HG03039 (cell line): Measurements from ENCODE around the gene ANKRD26.
"Not testable (repeated sequence)": the region's sequence is repeated elsewhere in the genome, so short reads cannot be mapped to it uniquely, and the experiment has no call there.

Source experiments
- ATAC-seq: cut with Tn5 transposase; IDR thresholded peaks from one replicate; pipeline ENCODE4 v1.9.1; 2021; ENCODE audit warnings: mild to moderate bottlenecking, moderate library complexity; ENCODE audit not compliant: unreplicated experiment

ANKRD26 gene

DNA sequence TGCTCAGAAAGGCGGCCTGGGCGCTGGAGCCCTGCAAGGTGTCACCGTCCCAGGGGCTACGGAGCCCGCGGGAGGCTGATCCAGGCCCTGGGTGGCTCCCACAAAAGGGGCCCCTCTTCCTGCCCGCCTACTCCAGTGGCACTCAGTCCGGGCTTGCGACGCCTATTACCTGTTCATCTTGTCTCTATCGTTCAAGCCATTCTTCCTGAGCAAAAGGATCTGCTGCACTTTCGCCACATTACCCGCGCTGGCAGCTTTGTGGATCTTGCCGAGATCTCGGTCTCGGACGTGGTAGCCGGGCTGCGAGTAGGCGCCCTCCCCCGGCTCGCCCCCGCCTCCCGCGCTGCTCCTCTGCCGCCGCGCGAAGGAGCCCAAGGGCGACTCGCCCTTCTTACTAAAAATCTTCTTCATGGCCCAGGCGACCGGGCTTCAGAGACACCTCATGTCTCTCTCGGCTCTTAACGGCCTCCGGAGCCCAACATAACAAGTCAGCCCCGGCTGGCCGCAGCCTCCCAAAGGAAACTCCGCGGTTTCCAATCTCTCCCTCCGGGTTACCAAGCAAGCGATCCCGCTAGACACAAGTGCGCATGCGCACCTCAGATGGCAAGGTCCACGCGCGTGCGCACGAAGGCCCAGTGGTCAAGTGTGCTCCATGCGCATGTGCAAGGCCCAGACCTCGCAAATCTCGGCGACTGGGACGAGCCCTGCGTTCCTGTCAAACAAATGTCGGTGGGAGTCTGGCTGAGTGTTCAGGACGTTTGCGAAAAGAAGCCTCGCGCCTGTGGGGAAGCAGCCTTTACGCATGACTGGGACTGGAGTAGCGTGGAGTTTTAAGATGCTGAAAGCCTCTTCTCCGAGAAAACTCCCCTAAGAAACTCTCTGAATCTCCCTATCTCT is at the start of gene ANKRD26:
TSS of gene ANKRD26 (minus strand) at position 579 of the 897 bp plus-strand sequence. CDS start at position 411, 168 bp downstream.
- ATAC-seq: peak; percentile 74

DNA sequence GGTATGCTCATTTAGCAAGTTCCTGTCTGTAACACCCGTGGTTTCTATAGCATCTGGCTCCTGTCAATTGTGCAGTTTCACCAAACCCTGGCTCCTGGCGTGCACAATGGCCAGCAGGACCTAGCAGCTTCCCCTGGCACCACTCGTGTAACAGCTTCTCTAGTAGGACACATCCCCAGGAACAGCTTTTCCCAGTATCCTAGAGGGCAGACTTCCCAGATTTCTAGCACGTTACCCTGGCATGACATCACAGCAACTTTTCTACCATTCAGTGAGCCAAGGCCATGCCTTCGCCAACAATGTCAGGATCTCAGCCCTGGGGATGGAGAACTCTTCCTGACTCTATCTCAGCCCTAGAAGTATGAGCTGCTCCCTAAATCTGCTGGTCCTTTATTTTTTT is 47.4 kb upstream of the ANKRD26 start:
- no peak for ATAC-seq

DNA sequence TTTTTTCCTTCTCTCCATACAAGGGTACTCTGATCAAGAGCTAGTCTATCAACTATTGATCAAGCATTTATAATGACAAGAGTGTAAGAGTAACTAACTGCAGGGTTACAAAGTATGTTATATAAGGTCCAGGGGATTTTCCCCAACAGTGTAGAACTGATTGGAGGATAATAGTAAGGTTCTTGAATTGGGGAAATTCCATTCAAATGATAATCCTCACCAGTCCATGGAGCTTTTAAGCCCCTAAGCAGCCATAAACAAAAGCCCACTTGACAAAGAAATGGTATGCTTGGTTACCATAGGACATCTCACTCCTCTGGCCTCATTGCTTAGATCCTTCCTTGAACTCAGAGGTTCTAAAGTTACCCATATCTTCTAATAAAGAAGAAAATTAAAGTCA is 45.6 kb upstream of the ANKRD26 start:
- no peak for ATAC-seq

DNA sequence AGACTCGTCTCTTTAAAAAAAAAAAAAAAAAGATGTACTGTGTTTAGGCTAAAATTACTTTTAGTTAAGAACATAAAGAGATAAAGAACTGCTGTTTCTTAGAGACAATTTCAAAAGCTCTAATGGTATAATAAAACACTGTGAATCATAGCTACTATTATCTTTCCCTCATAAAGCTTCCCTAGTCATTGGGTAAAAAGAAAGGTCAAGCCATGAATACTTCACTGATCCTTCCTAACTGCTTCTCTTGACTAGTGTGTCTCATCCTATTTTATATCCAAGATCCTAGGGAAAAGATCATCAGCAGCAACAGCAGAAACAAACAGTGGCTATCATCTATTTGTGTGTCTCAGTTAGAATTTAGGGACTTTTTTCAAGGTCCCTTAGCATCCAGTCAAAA is 43.4 kb upstream of the ANKRD26 start:
- no peak for ATAC-seq

DNA sequence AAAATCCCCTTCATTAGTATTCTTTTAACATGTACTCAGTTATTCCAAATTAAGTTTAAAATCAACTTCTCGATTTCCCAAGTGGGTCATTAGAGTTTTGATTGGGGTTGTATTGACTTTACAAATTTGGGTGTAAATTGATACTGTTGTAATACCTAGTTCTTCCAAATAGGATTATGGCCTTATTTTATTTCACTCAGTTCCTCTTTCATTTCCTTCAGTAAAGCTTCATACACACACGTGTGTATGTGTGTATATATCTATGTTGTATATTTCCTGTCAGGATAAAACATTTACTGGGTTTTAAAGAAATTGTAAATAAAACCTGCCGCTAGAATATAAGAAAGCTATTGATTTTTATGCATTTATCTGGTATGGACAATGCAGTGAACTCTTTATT is 38.0 kb upstream of the ANKRD26 start:
- no peak for ATAC-seq

DNA sequence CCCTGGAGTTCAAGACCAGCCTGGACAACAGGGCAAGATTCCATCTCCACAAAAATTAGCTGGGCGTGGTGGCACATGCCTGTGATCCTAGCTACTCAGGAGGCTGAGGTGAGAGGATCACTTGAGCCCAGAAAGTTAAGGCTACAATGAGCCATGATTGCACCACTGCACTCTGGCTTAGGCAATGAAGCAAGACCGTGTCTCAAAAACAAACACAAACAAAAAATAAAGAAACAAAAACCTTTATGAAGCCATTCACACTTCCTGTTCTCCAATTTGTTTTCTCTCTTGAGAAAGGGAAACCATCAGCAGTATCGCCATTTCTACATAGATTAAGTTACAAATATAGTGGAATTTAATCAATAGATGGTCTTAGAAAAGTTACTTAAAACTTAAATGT is 34.1 kb upstream of the ANKRD26 start:
- no peak for ATAC-seq

DNA sequence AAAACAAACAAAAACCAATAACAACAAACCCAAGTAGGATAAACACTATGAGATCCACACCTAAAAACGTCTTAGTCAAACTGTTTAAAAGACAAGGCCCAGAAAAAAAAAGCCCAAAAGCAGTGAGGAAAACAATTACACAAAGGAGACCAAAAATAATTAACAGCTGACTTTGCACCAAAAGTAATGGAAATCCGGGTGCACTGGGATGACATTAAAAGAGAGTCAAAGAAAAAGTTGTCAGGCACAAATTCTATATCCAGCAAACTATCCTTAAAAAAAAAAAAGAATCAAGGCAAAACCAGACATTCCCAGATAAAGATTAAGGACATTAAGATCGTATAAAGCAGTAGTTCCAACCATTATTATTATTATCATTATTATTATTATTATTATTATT is 7.9 kb upstream of the ANKRD26 start:
- no peak for ATAC-seq

DNA sequence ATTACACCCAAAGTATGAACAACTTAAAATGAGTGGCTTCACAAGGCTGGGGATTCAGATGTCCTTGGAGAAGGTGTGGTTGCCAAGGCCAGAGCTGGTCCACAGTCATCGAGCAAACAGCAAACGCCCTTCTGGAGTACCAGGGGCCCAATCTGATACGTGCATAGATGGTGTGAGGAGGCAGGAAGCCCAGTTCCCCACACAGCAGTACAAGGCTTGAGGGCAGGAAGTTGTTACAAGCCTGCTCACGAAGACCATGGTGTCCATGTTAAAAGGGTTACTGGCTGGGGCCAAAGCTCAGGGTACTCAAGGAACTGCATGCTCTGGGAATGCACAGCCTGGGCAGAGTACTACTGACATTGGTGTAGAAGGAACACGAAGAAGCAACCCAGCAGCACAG is 4.6 kb upstream of the ANKRD26 start:
- ATAC-seq: no peak

DNA sequence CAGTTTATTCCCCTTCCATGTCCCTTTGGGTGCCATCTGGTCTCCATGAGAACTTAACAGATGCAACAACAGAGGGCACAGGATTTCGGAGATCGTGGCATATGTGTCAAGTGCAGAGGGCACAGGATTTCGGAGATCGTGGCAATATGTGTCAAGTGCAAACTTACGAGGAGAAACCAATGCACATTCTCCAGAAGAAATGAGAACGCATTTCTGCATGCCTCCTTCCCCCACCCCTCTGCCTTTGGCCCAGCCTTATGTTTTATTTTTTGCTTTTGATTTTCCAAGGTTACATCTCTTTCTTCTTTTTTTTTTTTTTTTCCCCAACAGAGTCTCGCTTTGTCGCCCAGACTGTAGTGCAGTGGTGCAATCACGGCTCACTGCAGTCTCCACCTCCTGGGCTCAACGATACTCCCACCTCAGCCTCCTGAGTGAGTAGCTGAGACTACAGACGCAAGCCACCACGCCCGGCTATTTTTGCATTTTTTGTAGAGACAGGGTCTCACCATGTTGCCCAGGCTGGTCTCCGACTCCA is 586 bp upstream of the ANKRD26 start:
- no peak for ATAC-seq

DNA sequence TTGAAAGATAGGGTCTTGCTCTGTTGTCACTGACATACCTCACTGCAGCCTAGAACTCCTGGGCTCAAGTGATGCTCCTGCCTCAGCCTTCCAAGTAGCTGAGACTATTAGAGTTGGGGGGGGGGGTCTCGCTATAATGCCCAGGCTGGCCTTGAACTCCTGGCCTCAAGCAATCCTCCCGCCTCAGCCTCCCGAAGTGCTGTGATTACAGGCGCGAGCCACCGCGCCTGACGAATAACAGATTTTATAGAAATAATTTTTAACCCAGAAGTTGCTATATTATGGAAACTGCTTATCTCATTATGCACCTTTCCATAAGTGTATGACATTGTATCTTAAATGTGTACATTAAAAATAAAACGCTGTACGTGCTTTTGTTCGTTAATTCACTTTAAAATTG is 846 bp downstream of the ANKRD26 start:
- no peak for ATAC-seq

DNA sequence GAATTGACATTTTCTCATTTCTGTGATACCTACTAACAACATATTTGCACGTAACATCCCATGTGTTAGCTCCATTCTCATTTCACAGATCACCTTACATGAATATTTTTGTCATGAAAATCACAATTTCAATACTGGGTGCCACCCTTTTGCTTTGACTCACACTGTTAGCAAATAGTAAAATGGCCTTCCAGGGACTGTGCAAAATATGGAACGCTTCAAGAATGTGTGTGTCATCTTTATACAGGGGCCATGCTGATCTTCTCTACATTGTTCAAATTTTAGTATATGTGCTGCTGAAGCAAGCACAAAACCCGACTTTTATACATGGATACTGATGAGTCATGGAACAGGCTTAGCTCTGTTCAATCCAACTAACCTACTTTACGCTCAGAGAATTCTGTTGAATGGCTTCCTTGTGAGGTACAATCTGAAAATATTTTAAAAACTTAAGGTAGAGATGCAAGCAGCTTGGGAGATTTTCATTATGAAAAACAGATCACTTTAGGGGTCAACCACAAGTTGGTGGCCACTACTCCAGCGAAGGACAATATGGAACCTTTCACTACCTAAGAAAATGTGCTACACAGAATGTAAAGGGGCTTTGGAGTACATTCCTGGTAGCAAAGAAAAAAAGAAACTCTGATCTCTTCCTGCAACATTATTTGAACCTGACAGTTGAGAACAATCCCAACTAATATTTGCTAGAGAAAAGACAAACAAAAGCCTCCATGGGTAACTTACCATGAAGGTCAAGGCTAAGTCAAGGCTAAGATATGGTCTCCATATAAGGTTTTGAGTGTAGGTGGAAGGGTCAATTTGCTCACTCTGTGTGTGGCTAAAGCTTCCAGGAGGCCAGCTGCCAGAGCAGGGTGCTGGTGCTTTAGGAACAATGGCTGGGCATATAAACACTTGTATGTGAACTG is 11.9 kb downstream of the ANKRD26 start:
- no peak for ATAC-seq

DNA sequence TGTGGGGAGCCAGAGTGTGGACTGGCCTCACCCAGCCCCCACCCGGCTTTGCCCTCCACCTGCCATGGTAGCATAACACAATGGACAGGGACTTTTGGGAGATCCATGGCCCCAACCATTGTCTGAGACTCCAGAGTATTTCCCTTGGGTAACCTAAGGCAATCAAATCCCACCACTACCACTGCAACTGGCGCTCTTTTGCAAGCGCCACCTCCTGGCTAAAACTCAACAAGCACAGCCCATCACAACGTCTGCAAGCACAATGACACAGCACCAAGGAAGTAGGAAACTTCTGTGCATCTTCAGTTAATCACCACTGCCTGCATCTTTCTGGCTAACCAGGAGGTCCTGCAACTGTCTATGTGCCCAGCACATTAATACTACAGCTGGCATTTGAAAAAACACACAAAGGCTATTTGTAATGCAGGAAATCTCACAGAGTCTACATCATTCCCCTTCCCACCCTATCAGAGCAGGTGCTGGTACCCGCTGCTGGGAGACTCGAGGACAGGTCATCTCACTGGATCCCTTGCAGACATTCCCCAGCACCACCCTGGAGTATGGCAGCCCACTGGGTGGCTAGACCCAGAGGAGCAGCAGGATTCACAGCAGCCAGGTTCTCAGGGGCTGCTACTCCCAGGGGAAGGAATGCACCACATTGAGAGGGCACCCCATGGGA is 27.7 kb downstream of the ANKRD26 start:
- ATAC-seq: no peak

DNA sequence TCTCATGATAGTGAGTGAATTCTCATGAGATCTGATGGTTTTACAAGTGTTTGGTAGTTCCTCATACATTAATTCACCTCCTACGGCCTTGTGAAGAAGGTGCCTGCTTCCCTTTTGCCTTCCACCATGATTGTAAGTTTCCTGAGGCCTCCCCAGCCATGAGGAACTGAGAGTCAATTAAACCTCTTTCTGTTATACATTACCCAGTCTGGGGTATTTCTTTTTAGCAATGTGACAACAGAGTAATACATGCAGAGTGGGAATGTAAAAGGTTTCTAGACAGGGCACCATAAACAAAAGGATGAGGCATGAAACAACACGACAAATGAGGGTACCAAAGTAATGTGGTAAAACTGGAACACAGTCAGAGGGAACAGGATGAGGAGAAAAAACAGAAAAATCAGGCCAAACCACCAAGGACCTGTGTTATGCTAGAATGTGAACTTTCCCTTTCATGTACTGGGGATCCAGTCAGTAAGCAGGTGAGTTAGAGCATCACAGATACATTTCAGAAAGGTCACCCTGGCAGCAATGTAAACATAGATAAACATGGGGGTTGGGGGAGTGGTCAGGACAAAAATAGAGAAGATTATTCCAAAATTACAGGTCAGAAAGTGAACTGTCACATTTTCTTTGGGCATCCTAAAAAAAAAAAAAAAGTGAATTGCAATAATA is 31.9 kb downstream of the ANKRD26 start:
- ATAC-seq: no peak

DNA sequence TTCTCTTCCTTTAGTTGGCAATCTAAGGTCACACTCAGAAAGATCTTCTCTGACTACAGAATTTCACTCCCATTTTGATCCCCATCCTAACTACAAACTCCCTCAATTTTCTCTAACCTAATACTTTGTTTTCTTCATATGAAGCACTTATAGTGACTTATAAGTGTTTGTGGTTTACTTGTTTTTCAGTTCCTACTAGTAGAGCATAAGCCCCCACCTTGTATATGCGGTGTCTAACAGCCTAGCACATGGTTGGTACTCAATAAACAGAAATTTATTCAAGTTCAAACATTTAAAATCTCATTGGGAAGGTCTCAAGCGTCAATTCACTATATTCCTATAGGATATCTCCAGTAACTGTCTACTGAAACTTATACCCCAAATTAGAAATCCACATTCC is 35.2 kb downstream of the ANKRD26 start:
- no peak for ATAC-seq

DNA sequence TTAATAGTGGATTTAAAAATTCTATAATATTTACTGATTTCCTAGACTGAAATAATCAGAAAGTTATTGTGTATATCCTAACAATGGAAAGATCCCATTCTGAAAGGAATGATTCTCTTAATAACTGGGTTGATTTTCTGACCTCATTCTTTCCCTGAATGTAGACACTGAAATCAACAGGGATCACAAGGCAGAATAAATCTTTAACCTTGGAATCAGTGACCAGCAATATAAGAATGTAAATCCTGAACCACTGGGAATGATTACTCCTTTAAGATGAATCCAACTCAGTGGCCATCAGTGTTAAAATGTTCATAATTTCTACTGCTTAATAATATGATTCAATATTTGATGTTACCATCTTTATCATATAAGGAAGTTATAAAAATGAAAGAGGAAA is 47.6 kb downstream of the ANKRD26 start:
- no peak for ATAC-seq

DNA sequence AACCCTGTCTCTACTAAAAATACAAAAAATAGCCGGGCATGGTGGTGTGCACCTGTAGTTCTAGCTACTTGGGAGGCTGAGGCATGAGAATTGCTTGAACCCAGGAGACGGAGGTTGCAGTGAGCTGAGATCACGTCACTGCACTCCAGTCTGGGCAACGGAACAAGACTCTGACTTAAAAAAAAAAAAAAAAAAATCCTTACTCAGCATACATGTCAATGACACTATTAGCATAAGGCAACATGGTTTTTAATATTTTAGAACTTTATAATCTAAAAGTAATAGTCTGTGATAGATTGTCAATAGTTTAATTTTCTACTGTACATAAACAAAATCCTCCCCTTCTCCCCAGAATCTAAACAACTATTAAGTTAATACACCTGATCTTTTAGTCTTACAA is 55.0 kb downstream of the ANKRD26 start:
- ATAC-seq: not testable (repeated sequence)

DNA sequence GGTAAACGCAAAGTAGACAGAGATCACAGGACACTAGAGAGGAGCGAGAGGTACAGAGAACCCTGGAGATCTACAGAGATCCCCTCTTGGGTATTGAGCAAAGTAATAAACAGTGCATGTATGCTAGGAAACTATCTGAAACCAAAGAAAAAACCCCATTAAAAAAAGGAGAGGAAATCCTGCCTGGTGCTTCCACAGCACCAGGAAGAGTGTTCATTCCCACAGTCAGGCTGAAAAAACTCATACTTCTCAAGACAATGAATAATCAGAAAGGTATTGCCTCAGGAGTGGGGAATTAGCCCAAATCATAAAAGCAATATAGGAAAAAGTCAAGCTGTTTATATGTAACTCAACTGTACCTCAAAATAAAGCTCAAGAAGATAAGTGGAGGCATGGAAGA is 59.1 kb downstream of the ANKRD26 start:
- no peak for ATAC-seq

DNA sequence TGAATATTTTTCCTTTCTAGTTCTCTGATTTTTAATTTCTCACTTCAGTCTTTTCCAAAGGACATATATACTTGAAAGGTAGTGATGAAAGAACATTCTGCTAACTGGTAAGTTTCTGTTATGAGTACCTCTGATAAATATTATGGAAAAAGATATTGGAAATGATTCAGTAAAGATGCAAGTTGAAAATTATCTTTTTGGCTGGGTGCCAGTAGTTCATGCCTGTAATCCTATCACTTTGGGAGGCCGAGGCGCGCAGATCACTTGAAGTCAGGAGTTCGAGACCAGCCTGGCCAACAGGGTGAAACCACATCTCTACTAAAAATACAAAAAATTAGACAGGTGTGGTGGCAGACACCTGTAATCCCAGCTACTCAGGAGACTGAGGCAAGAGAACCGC is 62.1 kb downstream of the ANKRD26 start:
- no peak for ATAC-seq

DNA sequence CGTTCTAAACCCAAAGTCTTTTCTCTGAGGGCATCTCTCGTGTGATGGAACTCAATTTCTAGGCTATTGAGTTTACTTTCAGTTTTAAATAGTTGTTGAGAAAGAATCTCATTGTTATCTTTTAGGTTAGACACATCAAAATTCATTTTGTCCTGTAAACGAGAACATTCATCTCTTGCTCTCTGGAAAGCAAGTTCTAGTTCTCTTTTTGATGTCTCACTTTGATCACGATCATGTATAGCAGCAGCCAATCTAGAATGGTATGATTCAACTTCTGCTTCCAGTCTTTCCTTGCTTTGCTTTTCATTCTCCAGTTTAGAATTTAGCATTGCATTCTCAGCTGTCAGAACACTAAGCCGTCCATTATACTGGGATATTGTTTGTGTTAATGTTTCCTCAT is 65.1 kb downstream of the ANKRD26 start:
- no peak for ATAC-seq

DNA sequence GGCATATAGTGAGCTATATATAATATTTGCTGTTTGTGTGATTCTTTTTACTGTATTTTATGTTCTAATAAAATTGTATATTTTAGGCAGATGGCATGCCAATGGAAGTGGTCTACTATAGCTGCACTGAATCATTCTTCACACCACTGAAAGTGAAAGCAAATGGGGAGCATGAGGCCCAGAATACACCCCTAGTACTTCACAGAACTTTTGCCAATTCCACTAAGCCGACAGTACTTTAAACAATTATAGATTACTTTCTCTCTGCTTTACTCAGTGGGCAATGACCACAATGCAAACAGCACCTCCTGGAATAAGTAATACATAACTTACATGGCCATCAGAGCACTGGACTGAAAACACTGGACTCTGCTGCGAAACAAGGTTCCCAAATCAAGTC is 70.2 kb downstream of the ANKRD26 start:
- ATAC-seq: no peak
